Stomach (tissue), 9 donors: ENCODE measurements around the gene KANSL1. TPM values are rescaled to one million over a fixed set of nuclear protein-coding genes. Genes with fewer than 3 reads are reported as not detected.
"Not testable (repeated sequence)": the region's sequence is repeated elsewhere in the genome, so short reads cannot be mapped to it uniquely, and the experiment has no call there.

Source experiments
- DNase-seq, 2 donors: peaks; one replicate each; pipeline versions ENCODE4 v3.0.0 to v3.0.0-alpha.2; 2013 to 2019
- H3K27ac ChIP-seq, 5 donors: fragments of 200-600 bp in 4 of 5; sonication (generic) in 4 of 5; one replicate each; pipeline ENCODE4 v1.5.1; 2013 to 2019; ENCODE audit warnings: mild to moderate bottlenecking in 1 of 5, moderate library complexity in 1 of 5
- H3K27me3 ChIP-seq, 3 donors: fragments of 200-600 bp; sonication (generic); one replicate each; pipeline ENCODE4 v1.5.1; 2017 to 2019; ENCODE audit warnings: mixed run types in 1 of 3
- H3K36me3 ChIP-seq, 4 donors: fragments of 200-600 bp; sonication (generic); 1 replicate in 3 of 4; 2 replicates in 1 of 4; pipeline ENCODE4 v1.5.1; 2016 to 2019
- H3K4me1 ChIP-seq, 4 donors: fragments of 200-600 bp; sonication (generic); one replicate each; pipeline ENCODE4 v1.5.1; 2016 to 2019
- H3K4me3 ChIP-seq, 4 donors: fragments of 200-600 bp; sonication (generic) in 3 of 4; one replicate each; pipeline ENCODE4 v1.5.1; 2016 to 2019; ENCODE audit warnings: mild to moderate bottlenecking in 1 of 4
- H3K9me3 ChIP-seq, 4 donors: fragments of 200-600 bp; sonication (generic); one replicate each; pipeline ENCODE4 v1.5.1; 2016 to 2019
- EP300 ChIP-seq: sonication (generic); formaldehyde crosslinking; IDR thresholded peaks from one replicate; pipeline ENCODE4 v1.6.1; 2017; ENCODE audit warnings: antibody characterized with exemption
- POLR2A ChIP-seq, 4 donors: fragments of 450-650 bp; IDR thresholded peaks; one replicate each; pipeline ENCODE4 v1.6.1; 2016; ENCODE audit warnings: antibody characterized with exemption in 4 of 4, control low read depth in 2 of 4, mild to moderate bottlenecking in 1 of 4, moderate library complexity in 1 of 4
- POLR2AphosphoS5 ChIP-seq, 3 donors: sonication (generic); formaldehyde crosslinking; IDR thresholded peaks; one replicate each; pipeline ENCODE4 v1.6.1; 2016; ENCODE audit warnings: antibody characterized with exemption in 3 of 3
- WGBS, 5 donors: extraction: QIAGEN DNeasy Blood & Tissue Kit in 3 of 5; methylation state at CpG; one replicate each; pipeline versions ENCODE4 v1.1.5 to v1.1.7; 2013 to 2018; 5-methylcytosine and 5-hydroxymethylcytosine counted together
- intact Hi-C: fragments of 100-400 bp; cut with DNase I; formaldehyde crosslinking; loops from one replicate; pipeline ENCODE4 v1.15.1; 2023; ENCODE audit warnings: low total_unique reads
- polyA plus RNA-seq, 3 donors: library from polyadenylated mRNA; stranded (reverse); fragments of 200-250 nt; gene quantifications; one replicate each; pipeline ENCODE4 v1.2.3, GENCODE V29; 2013
- total RNA-seq, 5 donors: library from RNA; depleted of rRNA; stranded (reverse); fragments of >200 nt; gene quantifications; one replicate each; pipeline versions ENCODE4 v1.1.0 to v1.2.3, GENCODE V29; 2014 to 2016
- TF ChIP-seq, protein P1 (sequence below), 7 experiments: fragments of 450-650 bp in 4 of 7; fragments of 200-600 bp in 3 of 7; sonication (generic) in 3 of 7; IDR thresholded peaks; one replicate each; pipeline ENCODE4 v1.5.1; 2016 to 2019; ENCODE audit warnings: antibody characterized with exemption in 7 of 7, control low read depth in 2 of 7, mild to moderate bottlenecking in 1 of 7
- donor health status: healthy with polysubstance abuse.
- donor health status: Bipolar disorder and iron deficiency.
- donor health status: healthy.

The KANSL1 gene
- total and polyA plus RNA-seq, 8 donors, result 9.2 to 288 (median 127) TPM

DNA sequence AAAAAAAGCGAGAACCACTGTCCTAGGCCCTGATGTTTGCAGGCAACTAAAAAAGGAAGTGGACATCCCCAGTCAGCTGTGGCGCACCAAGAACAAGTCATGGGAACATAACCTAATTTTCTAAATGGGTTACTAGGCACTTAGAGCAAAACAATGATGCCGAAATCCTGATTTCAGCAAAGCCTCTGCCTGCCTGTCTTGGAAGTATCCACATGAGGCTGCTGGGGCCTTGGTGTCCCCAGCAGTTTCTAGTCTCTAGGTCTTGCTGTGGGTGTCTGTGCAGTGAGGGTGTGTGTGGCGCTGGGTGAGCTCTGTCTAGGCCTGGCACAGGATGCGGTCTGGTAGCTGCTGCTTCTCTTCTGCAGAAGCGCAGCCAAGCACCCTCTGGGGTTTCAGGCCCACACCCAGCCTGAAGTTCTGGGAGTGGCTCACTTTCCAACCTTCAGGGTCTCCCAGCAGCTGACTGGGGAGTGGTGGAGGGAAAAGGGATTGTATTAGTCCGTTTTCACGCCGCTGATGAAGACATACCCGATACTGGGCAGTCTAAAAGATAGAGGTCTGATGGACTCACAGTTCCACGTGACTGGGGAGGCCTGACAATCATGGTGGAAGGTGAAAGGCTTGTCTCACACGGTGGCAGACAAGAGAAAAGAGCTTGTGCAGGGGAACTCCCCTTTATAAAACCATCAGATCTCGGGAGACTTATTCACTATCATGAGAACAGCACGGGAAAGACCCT, 173.0 kb downstream of the KANSL1 start:
- no peak for TF ChIP-seq EP300
- TF ChIP-seq, protein P1, sequence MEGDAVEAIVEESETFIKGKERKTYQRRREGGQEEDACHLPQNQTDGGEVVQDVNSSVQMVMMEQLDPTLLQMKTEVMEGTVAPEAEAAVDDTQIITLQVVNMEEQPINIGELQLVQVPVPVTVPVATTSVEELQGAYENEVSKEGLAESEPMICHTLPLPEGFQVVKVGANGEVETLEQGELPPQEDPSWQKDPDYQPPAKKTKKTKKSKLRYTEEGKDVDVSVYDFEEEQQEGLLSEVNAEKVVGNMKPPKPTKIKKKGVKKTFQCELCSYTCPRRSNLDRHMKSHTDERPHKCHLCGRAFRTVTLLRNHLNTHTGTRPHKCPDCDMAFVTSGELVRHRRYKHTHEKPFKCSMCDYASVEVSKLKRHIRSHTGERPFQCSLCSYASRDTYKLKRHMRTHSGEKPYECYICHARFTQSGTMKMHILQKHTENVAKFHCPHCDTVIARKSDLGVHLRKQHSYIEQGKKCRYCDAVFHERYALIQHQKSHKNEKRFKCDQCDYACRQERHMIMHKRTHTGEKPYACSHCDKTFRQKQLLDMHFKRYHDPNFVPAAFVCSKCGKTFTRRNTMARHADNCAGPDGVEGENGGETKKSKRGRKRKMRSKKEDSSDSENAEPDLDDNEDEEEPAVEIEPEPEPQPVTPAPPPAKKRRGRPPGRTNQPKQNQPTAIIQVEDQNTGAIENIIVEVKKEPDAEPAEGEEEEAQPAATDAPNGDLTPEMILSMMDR (IDR thresholded peaks at IDR 0.05), result no peak
- TF ChIP-seq POLR2A (IDR thresholded peaks at IDR 0.05), result no peak
- TF ChIP-seq POLR2AphosphoS5 (IDR thresholded peaks at IDR 0.05), result no peak
- peak in 1 of 2 donors; percentile 41 for DNase-seq
- Histone ChIP-seq H3K4me3 (no peak overlapping the region), H3K27me3 (no peaks in the 10 kb centered on the region), H3K9me3 (no peaks in the 10 kb centered on the region), H3K36me3 (peaks cover 0 to 28% (median 22%) of the 10 kb centered on the region in 4 donors), H3K27ac (peak overlapping the region in 2 of 5 donors; percentile 24 to 44), H3K4me1 (no peaks in the 10 kb centered on the region)
- 79 to 87% (median 82%) methylated on average over 14 of the region's 14 CpGs for WGBS, 5 donors
- intact Hi-C loops, result no loop called here

DNA sequence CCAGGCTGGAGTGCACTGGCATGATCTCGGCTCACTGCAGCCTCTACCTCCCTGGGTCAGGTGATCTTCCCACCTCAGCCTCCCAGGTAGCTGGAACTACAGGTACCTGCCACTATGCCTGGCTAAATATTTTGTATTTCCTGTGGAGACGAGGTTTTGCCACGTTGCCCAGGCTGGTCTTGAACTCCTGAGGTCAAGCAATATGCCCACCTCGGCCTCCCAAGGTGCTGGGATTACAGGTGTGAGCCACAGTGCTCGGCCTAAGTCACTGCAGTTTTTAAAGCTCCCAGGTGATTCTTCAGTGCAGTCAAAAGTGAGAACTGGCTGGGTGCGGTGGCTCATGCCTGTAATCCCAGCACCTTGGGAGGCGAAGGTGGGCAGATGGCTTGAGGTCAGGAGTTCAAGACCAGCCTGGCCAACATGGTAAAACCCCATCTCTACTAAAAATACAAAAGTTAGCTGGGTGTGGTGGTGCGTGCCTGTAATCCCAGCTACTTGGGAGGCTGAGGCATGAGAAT, 173.8 kb downstream of the KANSL1 start:
- H3K9me3 ChIP-seq, H3K27me3 ChIP-seq, H3K27ac ChIP-seq, DNase-seq, H3K4me3 ChIP-seq, intact Hi-C loops, H3K4me1 ChIP-seq: not testable (repeated sequence)
- 85 to 97% (median 95%) methylated on average over 8 of the region's 8 CpGs for WGBS, 5 donors
- peaks cover 0 to 21% (median 17%) of the 10 kb centered on the region in 4 donors for H3K36me3 ChIP-seq

DNA sequence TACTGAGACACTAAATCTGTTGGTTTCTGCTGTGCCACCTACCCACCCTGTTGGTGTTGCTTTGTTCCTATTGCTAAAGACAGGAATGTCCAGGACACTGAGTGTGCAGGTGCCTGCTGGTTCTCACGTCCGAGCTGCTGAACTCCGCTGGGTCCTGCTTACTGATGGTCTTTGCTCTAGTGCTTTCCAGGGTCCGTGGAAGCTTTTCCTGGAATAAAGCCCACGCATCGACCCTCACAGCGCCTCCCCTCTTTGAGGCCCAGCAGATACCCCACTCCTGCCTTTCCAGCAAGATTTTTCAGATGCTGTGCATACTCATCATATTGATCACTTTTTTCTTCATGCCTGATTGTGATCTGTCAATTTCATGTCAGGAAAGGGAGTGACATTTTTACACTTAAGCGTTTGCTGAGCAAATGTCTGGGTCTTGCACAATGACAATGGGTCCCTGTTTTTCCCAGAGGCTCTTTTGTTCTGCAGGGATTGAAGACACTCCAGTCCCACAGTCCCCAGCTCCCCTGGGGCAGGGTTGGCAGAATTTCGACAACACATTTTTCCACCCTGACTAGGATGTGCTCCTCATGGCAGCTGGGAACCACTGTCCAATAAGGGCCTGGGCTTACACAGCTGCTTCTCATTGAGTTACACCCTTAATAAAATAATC, 179.6 kb downstream of the KANSL1 start:
- no peak overlapping the region for H3K4me3 ChIP-seq
- H3K9me3 ChIP-seq, result no peaks in the 10 kb centered on the region
- no peaks in the 10 kb centered on the region for H3K36me3 ChIP-seq
- TF ChIP-seq EP300 (no peak), POLR2A (IDR thresholded peaks at IDR 0.05) (no peak), POLR2AphosphoS5 (IDR thresholded peaks at IDR 0.05) (no peak)
- TF ChIP-seq, protein P1 (IDR thresholded peaks at IDR 0.05), result no peak
- 75 to 81% (median 76%) methylated on average over 9 of the region's 9 CpGs for WGBS, 5 donors
- H3K4me1 ChIP-seq, result no peaks in the 10 kb centered on the region
- no peak for DNase-seq
- peaks cover 0 to 18% (median 0%) of the 10 kb centered on the region in 3 donors for H3K27me3 ChIP-seq
- no peak overlapping the region for H3K27ac ChIP-seq
- intact Hi-C loops, result no loop called here

DNA sequence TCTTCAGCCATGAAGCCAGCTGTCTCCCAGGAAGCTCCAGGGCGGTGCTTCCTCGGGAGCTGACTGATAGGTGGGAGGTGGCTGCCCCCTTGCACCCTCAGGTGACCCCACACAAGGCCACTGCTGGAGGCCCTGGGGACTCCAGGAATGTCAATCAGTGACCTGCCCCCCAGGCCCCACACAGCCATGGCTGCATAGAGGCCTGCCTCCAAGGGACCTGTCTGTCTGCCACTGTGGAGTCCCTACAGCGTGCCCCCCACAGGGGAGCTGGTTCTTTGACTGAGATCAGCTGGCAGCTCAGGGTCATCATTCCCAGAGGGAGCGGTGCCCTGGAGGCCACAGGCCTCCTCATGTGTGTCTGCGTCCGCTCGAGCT, 180.1 kb downstream of the KANSL1 start:
- TF ChIP-seq POLR2A (IDR thresholded peaks at IDR 0.05), result no peak
- TF ChIP-seq POLR2AphosphoS5 (IDR thresholded peaks at IDR 0.05), result no peak
- no peak for TF ChIP-seq EP300
- TF ChIP-seq, protein P1 (IDR thresholded peaks at IDR 0.05), result no peak
- intact Hi-C loops, result no loop called here
- H3K9me3 ChIP-seq, result no peaks in the 10 kb centered on the region
- no peak for DNase-seq
- H3K4me1 ChIP-seq, result no peaks in the 10 kb centered on the region
- no peak overlapping the region for H3K4me3 ChIP-seq
- H3K27ac ChIP-seq, result no peak overlapping the region
- no peaks in the 10 kb centered on the region for H3K36me3 ChIP-seq
- peaks cover 0 to 18% (median 0%) of the 10 kb centered on the region in 3 donors for H3K27me3 ChIP-seq
- 75 to 100% (median 89%) methylated on average over 2 to 7 of the region's 7 CpGs for WGBS, 5 donors
